Right lobe of liver (tissue), 4 donors: ENCODE results near the gene FCMR.

ENCODE experiments used
- POLR2A ChIP-seq: fragments of 450-650 bp; IDR thresholded peaks from one replicate; pipeline ENCODE4 v1.6.1; 2017; ENCODE audit warnings: antibody characterized with exemption, mild to moderate bottlenecking
- TF ChIP-seq, protein P1 (sequence below), 4 donors: fragments of 200-600 bp in 3 of 4; fragments of 450-650 bp in 1 of 4; IDR thresholded peaks; one replicate each; pipeline versions ENCODE4 v1.5.1 to v1.8.0; 2016 to 2022; ENCODE audit warnings: antibody characterized with exemption in 4 of 4, mild to moderate bottlenecking in 2 of 4
- donor health status: DM: no; HTN: no; CAD: no.
- donor health status: DM: no; HTN: no; CAD: no.
- donor health status: DM: no; HTN: yes; CAD: no.

- TF ChIP-seq, protein P1, sequence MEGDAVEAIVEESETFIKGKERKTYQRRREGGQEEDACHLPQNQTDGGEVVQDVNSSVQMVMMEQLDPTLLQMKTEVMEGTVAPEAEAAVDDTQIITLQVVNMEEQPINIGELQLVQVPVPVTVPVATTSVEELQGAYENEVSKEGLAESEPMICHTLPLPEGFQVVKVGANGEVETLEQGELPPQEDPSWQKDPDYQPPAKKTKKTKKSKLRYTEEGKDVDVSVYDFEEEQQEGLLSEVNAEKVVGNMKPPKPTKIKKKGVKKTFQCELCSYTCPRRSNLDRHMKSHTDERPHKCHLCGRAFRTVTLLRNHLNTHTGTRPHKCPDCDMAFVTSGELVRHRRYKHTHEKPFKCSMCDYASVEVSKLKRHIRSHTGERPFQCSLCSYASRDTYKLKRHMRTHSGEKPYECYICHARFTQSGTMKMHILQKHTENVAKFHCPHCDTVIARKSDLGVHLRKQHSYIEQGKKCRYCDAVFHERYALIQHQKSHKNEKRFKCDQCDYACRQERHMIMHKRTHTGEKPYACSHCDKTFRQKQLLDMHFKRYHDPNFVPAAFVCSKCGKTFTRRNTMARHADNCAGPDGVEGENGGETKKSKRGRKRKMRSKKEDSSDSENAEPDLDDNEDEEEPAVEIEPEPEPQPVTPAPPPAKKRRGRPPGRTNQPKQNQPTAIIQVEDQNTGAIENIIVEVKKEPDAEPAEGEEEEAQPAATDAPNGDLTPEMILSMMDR (IDR thresholded peaks at IDR 0.05), result peak; percentile 83 to 98 (median 92)
- no peak for TF ChIP-seq POLR2A
Measured at GRCh38 chr1:206935491-206936067, 13.8 kb upstream of the FCMR start.
